ENCODE data around the gene CMIP.
A peak's percentile ranks its signal among the peaks of the same experiment; 100 is the strongest.

Gene CMIP

GRCh38 chr16:81545470-81546250, 101.1 kb downstream of the CMIP start:
- peak in 15 of 56 donors; percentile 16 to 58 (median 33) for DNase-seq

- no peak for DNase-seq
Observed at GRCh38 chr16:81546781-81547180, 102.2 kb downstream of the CMIP start.

- DNase-seq: no peak
Observed at GRCh38 chr16:81547194-81547938, 102.8 kb downstream of the CMIP start.

DNA sequence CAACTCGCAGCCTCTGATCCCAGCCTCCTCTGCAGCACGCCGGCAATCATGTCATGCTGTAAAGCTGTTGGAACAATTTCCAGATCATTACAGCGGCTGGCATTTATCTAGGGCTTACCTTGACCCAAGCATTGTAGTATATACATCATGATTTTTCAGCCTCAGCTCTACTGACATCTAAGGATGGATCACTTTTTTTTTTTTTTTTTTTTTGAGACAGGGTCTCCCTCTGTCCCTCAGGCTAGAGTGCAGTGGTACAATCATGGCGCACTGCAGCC, 103.3 kb downstream of the CMIP start:
- DNase-seq: no peak

- no peak for DNase-seq
Observed at GRCh38 chr16:81548551-81548875, 103.9 kb downstream of the CMIP start.

DNA sequence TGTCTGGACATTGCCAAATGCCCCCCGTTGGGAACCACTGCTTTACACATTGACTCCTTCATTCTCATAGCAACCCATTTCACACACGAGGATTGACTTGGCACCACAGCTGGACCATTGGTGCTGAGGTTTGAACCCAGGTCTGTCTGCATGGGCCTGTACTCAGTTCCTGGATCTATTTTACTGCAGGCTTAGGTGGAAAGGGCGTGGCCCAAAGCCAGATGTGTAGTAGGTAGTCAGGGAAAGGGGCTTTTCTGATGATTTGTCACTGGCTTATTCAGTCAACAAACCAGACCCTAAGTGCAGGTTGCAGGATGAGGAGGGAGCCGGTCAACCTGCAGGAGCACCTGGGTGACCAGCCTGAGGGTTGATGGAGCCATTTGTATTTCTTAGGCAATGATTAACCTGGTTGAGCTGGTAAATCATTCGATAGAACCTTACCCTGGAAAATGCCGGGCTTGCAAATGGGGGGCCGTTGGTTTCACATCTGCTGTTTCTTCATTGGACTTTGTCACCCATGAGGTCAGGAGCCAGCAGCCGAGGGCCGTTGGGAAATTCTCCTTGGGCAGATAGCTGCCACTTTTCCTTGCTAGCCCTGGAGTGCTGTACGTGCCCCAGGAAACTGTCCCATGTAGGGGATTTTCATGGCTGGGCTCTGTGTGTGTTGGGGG, 104.4 kb downstream of the CMIP start:
- no peak for DNase-seq

DNA sequence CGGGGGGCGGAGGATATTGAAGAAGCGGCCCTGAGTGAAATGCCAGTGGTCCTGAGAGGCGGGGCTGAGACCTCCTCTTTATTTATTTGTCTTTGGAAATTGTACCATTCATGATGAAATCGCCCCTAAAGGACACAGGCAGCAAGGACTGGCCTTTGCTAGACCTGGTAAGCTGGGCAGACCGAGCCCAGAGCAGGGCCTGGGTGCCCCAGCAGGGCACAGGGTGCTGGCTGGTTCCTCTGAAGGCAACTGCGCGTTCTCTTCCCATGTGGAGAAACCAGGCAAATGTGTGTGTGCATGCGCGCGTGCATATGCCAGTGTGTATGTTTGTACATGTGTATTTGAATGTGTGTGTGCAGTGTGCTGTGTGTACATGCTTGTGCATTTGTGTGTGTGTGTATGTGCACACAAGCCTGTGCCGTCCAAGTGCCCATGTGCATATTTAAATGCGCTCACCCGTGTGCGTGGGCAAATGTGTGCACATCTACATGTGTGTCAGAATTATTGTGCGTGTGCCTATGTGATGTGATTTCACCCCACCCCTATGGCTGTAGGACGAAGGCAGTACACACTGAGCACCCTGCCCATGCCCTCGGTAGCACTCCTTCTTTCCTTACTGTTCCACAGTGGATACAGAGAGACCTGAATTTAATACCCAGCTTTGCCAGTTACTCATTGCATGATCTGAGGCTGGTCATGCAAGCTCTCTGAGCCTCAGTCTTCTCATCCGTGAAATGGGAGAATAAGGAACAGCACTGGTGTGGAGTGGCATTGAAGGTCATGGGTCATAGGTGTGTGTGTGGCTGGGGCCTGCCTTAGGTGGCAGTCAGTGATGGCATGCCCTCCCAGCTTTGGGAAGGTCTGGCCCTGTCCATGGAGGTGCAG, 105.2 kb downstream of the CMIP start:
- no peak for DNase-seq

DNA sequence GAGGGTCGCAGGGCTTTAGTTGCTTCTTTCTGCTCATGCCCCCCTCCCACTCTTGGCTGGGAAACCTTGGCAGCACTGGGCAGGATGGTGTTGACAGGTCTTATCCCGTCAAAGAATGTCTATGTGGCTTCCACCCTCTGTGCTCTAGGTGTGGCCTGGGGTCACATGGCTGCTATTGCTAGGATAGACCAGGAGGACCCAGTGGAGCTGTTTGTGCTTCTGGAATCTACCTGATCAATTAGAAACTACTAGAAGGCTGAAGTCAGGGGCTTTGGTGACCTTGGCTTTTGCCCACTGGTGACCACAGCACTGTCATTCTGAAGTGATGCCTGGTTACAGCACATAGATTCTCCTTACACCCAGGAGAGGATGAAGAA, 105.8 kb downstream of the CMIP start:
- DNase-seq: no peak

DNA sequence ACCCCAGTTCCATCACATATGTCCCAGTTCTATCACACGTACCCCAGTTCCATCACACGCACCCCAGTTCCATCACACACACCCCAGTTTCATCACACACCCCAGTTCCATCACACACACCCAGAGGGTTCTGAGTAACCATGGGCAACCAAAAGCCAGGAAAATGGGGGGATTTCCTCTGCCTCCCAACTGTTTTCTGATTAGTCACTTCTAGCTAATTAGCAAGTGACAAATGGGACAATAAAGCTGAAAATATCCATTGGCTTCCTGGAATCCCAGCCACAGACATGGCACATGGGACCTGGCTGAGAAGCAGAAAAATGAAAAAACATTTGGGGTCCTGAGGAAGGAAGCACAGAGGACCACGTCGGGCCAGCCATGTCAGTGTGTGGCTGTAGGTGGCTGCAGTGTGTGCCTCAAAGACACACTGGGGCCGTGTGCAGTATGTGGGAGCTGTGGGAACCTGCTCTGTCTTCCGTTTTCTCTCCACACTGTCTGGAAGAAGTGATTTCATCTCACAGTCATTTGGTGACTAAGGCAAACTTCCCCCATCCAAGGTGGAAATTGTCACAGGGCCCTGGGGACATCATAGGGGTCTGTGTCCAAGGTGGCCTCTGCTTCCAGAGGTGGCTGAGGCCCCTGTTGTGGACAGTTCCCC, 106.7 kb downstream of the CMIP start:
- no peak for DNase-seq

- no peak for DNase-seq
Observed at GRCh38 chr16:81551821-81552304, 107.3 kb downstream of the CMIP start.

- DNase-seq: no peak
Observed at GRCh38 chr16:81552743-81553079, 108.1 kb downstream of the CMIP start.

- peak in 4 of 56 donors; percentile 18 to 33 (median 21) for DNase-seq
Observed at GRCh38 chr16:81553080-81553813, 108.6 kb downstream of the CMIP start.

- DNase-seq: no peak
Observed at GRCh38 chr16:81553814-81554675, 109.4 kb downstream of the CMIP start.

- no peak for DNase-seq
Observed at GRCh38 chr16:81554979-81555378, 110.4 kb downstream of the CMIP start.

GRCh38 chr16:81555660-81556059, 111.1 kb downstream of the CMIP start:
- DNase-seq: no peak

DNA sequence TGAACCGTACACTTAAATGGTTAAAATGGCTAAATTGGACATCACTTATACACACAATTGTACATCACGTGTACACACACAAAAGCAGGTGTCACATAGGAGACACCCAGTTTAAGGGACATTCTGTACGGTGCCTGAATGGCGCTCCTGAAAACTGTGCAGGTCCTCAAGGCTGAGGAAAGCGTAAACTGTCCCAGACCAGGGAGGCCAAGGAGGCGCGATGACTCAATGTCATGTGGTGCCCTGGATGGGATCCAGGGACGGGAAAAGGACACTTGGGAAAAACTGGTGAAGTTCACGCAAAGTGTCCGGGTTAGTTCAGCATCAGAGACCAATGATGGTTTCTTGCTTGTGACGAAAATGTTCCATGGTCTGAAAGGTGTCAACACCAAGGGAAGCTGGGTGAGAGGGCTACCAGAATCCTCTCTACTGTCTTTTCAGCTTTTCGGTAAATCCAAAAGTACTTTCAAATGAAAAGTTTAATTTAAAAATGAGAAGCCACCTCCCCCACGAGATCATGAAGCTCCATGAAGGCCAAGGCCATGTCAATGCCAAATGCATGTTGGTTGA, 112.2 kb downstream of the CMIP start:
- no peak for DNase-seq

GRCh38 chr16:81558077-81558443, 113.5 kb downstream of the CMIP start:
- no peak for DNase-seq

DNA sequence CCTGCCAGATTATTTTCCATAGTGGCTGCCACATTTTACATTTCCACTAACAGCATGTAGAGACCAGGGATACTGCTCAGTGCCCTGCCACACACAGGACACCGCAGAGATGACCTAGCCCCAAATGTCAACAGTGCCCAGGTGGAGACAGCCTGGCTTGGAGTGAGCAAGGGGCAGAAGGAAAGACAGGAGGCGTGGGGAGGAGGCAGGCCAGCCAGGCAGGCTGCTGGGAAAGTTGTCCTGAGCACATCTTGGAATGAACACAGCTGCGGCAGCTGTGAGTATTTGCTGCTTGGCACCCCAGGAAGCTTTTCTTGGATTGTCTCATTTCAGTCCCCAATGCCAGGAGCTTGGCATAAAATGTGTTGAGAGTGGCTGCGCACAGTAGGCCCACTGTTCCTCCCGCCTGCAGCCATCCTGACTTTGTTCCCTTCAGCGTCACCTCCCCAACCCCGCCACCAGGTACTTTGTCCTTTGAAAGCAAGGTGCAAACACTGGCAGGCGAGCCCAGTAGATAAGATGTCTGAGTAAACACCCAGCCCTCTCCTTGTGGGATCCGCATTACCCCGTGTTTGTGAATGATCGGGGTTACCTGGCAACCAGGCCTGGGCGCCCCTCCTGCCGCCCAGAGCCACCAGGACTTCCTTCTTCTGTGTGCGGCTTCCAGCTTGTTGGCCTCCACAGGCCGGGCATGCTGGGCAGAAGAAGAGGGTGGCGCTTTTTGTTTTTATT, 114.0 kb downstream of the CMIP start:
- no peak for DNase-seq
